Astrocyte of the cerebellum (primary cell): ENCODE measurements around the gene GPC1.

Source experiments
- DNase-seq: peaks from one replicate; pipeline ENCODE4 v3.0.0-alpha.2; 2011; ENCODE audit warnings: low read depth
- H3K4me3 ChIP-seq: 2 replicates; pipeline ENCODE4 v1.5.1; 2011; ENCODE audit warnings: mild to moderate bottlenecking, low read depth, low read length, moderate library complexity
- CTCF ChIP-seq: IDR thresholded peaks from 2 replicates; pipeline ENCODE4 v1.5.1; 2012; ENCODE audit warnings: low read length, low read depth, moderate library complexity, mild to moderate bottlenecking; ENCODE audit errors: missing control alignments
- in situ Hi-C: cut with HindIII; loops from 2 replicates; pipeline ENCODE4 v1.10.0; 2017; ENCODE audit warnings: low sequenced_read_pairs

Gene GPC1

GRCh38 chr2:240425697-240426096 is 9.8 kb upstream of the GPC1 start:
- in situ Hi-C loops: no loop called here
- DNase-seq: no peak
- no peak for TF ChIP-seq CTCF
- no peak overlapping the region for H3K4me3 ChIP-seq

- in situ Hi-C loops: no loop called here
- no peak for TF ChIP-seq CTCF
- H3K4me3 ChIP-seq: no peak overlapping the region
- DNase-seq: no peak
Observed at GRCh38 chr2:240426845-240427721, 8.4 kb upstream of the GPC1 start.

GRCh38 chr2:240427729-240428128 is 7.7 kb upstream of the GPC1 start:
- no peak for TF ChIP-seq CTCF
- in situ Hi-C loops: no loop called here
- DNase-seq: no peak

GRCh38 chr2:240428245-240428644 is 7.2 kb upstream of the GPC1 start:
- H3K4me3 ChIP-seq: no peak overlapping the region
- TF ChIP-seq CTCF: no peak
- in situ Hi-C loops: no loop called here
- no peak for DNase-seq

More at GRCh38 chr2:240427729-240428128, 7.7 kb upstream of the GPC1 start:
- H3K4me3 ChIP-seq: no peak overlapping the region

GRCh38 chr2:240429341-240429871 is 6.1 kb upstream of the GPC1 start:
- no peak for TF ChIP-seq CTCF
- no peak overlapping the region for H3K4me3 ChIP-seq
- DNase-seq: no peak
- in situ Hi-C loops: no loop called here

GRCh38 chr2:240429872-240430491 is 5.5 kb upstream of the GPC1 start:
- in situ Hi-C loops: no loop called here
- H3K4me3 ChIP-seq: no peak overlapping the region
- TF ChIP-seq CTCF: no peak
- DNase-seq: no peak
